Panc1 (cell line): ENCODE measurements around the gene TRABD2B. TPM values are rescaled to one million over a fixed set of nuclear protein-coding genes. Genes with fewer than 3 reads are reported as not detected.
A peak's percentile ranks its signal among the peaks of the same experiment; 100 is the strongest.

Experiments used
- ATAC-seq: fragments of 200-7000 bp; cut with Tn5 transposase; 2 replicates; pipeline ENCODE4 v1.9.1; 2020; ENCODE audit warnings: mild to moderate bottlenecking, moderate library complexity
- BruUV-seq: library from RNA; stranded (reverse); fragments of 400-500 nt; replicated peaks from 2 replicates; lab custom pipeline; 2021; lab: Mats Ljungman, UMichigan
- CTCF ChIA-PET: fragments of 300-600 bp; sonication (Branson Sonifier 250); formaldehyde crosslinking; loops from one replicate; lab custom pipeline; 2022; ENCODE audit warnings: antibody characterized with exemption; lab: Charles Lee
- POLR2A ChIA-PET: fragments of 300-600 bp; sonication (Branson Sonifier 250); formaldehyde crosslinking; loops from one replicate; lab custom pipeline; 2022; ENCODE audit warnings: antibody characterized with exemption; lab: Charles Lee
- DNase-seq: peaks from one replicate; pipeline ENCODE4 v3.0.0-alpha.2; 2010; ENCODE audit warnings: low read depth, low spot score
- H3K27ac ChIP-seq: 2 replicates; pipeline ENCODE4 v1.5.1; 2011; ENCODE audit warnings: mild to moderate bottlenecking, low read length, inconsistent platforms
- H3K27me3 ChIP-seq: fragments of 200-500 bp; sonication (Bioruptor generic); 2 replicates; pipeline ENCODE4 v1.6.0; 2014; ENCODE audit warnings: low read length, inconsistent platforms; ENCODE audit not compliant: control insufficient read depth, insufficient read depth
- H3K36me3 ChIP-seq: fragments of 200-500 bp; sonication (Bioruptor generic); 2 replicates; pipeline ENCODE4 v1.5.1; 2014; ENCODE audit warnings: inconsistent platforms, mild to moderate bottlenecking, low read length, moderate library complexity; ENCODE audit not compliant: control insufficient read depth, insufficient read depth
- H3K4me1 ChIP-seq: 2 replicates; pipeline ENCODE4 v1.5.1; 2011; ENCODE audit warnings: inconsistent platforms, mild to moderate bottlenecking, low read length, moderate library complexity; ENCODE audit not compliant: control insufficient read depth, insufficient read depth
- H3K4me3 ChIP-seq, 2 experiments: 2 replicates each; pipeline ENCODE4 v1.5.1; 2011 to 2012; ENCODE audit warnings: low read depth in 2 of 2, low read length in 2 of 2, mild to moderate bottlenecking in 2 of 2, inconsistent platforms in 1 of 2, moderate library complexity in 1 of 2
- H3K9me3 ChIP-seq: fragments of 200-500 bp; sonication (Bioruptor generic); 2 replicates; pipeline ENCODE4 v1.5.1; 2014; ENCODE audit warnings: low read depth, mild to moderate bottlenecking, inconsistent platforms, low read length, moderate library complexity; ENCODE audit not compliant: control insufficient read depth, insufficient read depth
- CTCF ChIP-seq: fragments of 450-650 bp; IDR thresholded peaks from 2 replicates; pipeline ENCODE4 v1.5.1; 2017; ENCODE audit warnings: mild to moderate bottlenecking
- POLR2AphosphoS5 ChIP-seq: IDR thresholded peaks from 2 replicates; pipeline ENCODE4 v1.6.1; 2012; ENCODE audit warnings: mild to moderate bottlenecking, low read depth, low read length, moderate library complexity
- REST ChIP-seq, 2 experiments: IDR thresholded peaks; 2 replicates each; pipeline ENCODE4 v1.6.1; 2011 to 2012; ENCODE audit warnings: low read depth in 2 of 2, control low read depth in 1 of 2, low read length in 1 of 2, mild to moderate bottlenecking in 1 of 2, moderate library complexity in 1 of 2; ENCODE audit not compliant: insufficient read depth in 1 of 2
- SIN3A ChIP-seq: IDR thresholded peaks from 2 replicates; pipeline ENCODE4 v1.6.1; 2012; ENCODE audit warnings: low read depth, mild to moderate bottlenecking, low read length, moderate library complexity, borderline replicate concordance; ENCODE audit not compliant: insufficient read depth
- TCF7L2 ChIP-seq: IDR thresholded peaks from 2 replicates; pipeline ENCODE4 v1.6.1; 2011; ENCODE audit warnings: mild to moderate bottlenecking, low read depth, low read length, inconsistent platforms
- in situ Hi-C: cut with HindIII; loops from 2 replicates; pipeline ENCODE4 v1.10.0; 2016; ENCODE audit warnings: low sequenced_read_pairs, low pct_unique_long_range_greater_than_20kb
- intact Hi-C: fragments of 100-400 bp; cut with micrococcal nuclease; formaldehyde crosslinking; loops from one replicate; pipeline ENCODE4 v1.10.0; 2022; ENCODE audit not compliant: unreplicated experiment
- total RNA-seq: library from RNA; stranded (reverse); gene quantifications from one replicate; pipeline ENCODE4 v1.2.1, GENCODE V29; 2021; ENCODE audit not compliant: unreplicated experiment

TRABD2B gene
- total RNA-seq, 1 experiment from 2014 or later: not detected

GRCh38 chr1:47786316-47786715 is 210.9 kb downstream of the TRABD2B start:
- no peak for TF ChIP-seq CTCF
- TF ChIP-seq SIN3A: no peak
- TF ChIP-seq POLR2AphosphoS5: no peak
- TF ChIP-seq TCF7L2: no peak
- TF ChIP-seq REST (IDR thresholded peaks at IDR 0.05; ENCODE audit: insufficient read depth in 1 of 2, low read depth in 2 of 2, low read length in 1 of 2): no peak
- Histone ChIP-seq H3K36me3 (no peaks in the 10 kb centered on the region), H3K4me1 (no peaks in the 10 kb centered on the region), H3K4me3 (no peak overlapping the region), H3K9me3 (no peaks in the 10 kb centered on the region), H3K27ac (no peak overlapping the region), H3K27me3 (no peaks in the 10 kb centered on the region)
- in situ Hi-C loops (no loop called here), intact Hi-C loops (no loop called here)
- ATAC-seq (no peak), DNase-seq (no peak)
- CTCF ChIA-PET: interaction anchor here (0.5 to 1.4 kb wide), 2 partner anchors 8 to 60 kb away, joined by 4 to 8 read pairs; no protein-coding TSS in a partner anchor
- BruUV-seq: no TSS peak
- POLR2A ChIA-PET: no interaction called here

GRCh38 chr1:47785561-47786271 is 211.5 kb downstream of the TRABD2B start:
- H3K27ac ChIP-seq: no peak overlapping the region
- no TSS peak for BruUV-seq
- ChIA-PET POLR2A (no interaction called here), CTCF (interaction anchor here (0.5 to 1.4 kb wide), 2 partner anchors 9 to 60 kb away, joined by 4 to 8 read pairs; no protein-coding TSS in a partner anchor)
- no peaks in the 10 kb centered on the region for H3K9me3 ChIP-seq
- no peaks in the 10 kb centered on the region for H3K36me3 ChIP-seq
- no peaks in the 10 kb centered on the region for H3K4me1 ChIP-seq
- no peaks in the 10 kb centered on the region for H3K27me3 ChIP-seq
- peak; percentile 62; the same call in 1 of the 2 replicates for ATAC-seq
- intact Hi-C loops (no loop called here), in situ Hi-C loops (no loop called here)
- TF ChIP-seq POLR2AphosphoS5 (no peak), TCF7L2 (no peak), CTCF (no peak), REST (IDR thresholded peaks at IDR 0.05; ENCODE audit: insufficient read depth in 1 of 2, low read depth in 2 of 2, low read length in 1 of 2) (no peak), SIN3A (no peak)
- H3K4me3 ChIP-seq: no peak overlapping the region
- no peak for DNase-seq
